HG02571 (cell line): ENCODE results near the gene GATA5.

ENCODE experiments used
- ATAC-seq: cut with Tn5 transposase; IDR thresholded peaks from one replicate; pipeline ENCODE4 v1.9.1; 2021; ENCODE audit warnings: mild to moderate bottlenecking, moderate library complexity; ENCODE audit not compliant: unreplicated experiment

Gene GATA5

DNA sequence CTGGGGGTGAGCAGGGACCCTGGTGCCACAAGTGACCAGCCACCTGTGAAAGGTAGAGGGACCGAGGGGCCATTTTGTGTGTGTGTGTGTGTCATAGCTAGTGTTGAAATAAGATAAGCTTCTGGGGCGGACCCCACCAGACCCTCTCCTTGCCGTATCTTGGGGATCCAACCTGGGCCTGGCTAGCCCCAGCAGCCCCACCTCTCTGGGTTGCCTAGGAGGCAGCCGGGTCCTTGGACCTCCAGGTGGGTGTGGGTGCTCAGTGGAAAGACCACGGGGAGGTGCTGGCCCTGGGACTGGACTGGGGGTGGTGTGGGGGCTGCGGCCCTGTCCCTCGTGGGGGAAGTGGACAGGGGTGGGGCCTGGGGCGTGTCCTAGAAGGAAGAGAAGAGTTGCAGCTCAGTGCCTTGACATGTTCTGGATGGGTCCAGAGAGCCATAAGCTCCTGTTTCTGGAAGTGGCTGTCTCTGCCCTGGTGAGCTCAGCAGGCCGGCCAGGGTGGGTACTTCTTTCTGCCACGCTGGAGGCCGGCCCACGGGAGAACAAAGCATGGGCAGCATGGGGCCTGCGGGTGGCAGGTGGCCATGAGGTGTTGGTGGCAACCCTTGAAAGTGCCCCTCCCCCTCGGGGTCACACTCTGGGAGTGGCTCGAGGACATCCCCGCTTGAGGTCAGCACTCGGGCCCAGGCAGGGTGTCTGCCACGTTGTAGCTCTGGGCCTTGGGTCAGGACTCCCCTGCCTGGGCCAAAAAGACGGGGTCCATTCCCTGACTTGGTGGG is 56.9 kb downstream of the GATA5 start:
- ATAC-seq, result no peak

- ATAC-seq, result no peak
Measured at GRCh38 chr20:62417981-62418708, 57.6 kb downstream of the GATA5 start.

- ATAC-seq, result no peak
Measured at GRCh38 chr20:62416651-62417637, 58.9 kb downstream of the GATA5 start.

- no peak for ATAC-seq
Measured at GRCh38 chr20:62415354-62416111, 60.3 kb downstream of the GATA5 start.

DNA sequence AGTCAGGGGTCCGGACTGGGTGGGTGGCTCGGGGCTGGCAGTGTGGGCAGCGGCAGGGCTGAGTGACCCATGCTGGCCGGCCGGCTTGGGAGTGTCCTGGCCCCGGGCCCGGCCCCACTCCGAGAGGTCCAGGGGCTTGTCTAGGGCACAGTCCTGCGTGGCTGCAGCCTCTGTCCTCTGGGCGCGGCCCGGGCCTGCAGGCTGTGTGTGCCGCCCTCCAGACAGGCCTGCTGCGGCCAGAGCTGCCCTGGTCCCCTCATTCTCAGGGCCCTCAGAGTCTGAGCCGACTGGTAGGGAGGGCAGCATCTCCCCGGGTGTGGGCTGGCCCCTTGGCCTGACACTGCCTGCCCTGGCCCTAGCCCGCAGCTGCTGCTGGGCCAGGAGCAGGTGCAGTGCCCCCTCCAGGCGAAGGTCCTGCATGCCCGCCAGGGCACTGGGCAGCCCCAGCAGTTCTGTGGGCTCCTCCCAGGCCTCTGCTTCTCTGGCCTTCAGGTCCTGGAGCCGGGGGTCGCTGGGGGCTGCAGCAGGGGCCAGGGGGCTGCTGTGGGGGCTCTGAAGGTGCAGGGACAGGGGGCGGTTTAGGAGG is 61.8 kb downstream of the GATA5 start:
- ATAC-seq, result no peak
